KMS-11 (cell line): ENCODE data around the gene SCMH1.

ENCODE experiments used
- H2AFZ ChIP-seq: fragments of 200-600 bp; sonication (generic); 2 replicates; pipeline ENCODE4 v1.6.1; 2016; ENCODE audit warnings: antibody characterized with exemption, mixed run types, low read depth
- H3K27ac ChIP-seq: fragments of 200-600 bp; sonication (generic); 2 replicates; pipeline ENCODE4 v1.6.1; 2016; ENCODE audit warnings: mild to moderate bottlenecking, mixed run types
- H3K27me3 ChIP-seq: fragments of 200-600 bp; sonication (generic); 2 replicates; pipeline ENCODE4 v1.6.1; 2017; ENCODE audit warnings: mild to moderate bottlenecking, low read depth, mixed run types, moderate library complexity; ENCODE audit not compliant: insufficient read depth
- H3K36me3 ChIP-seq: fragments of 200-600 bp; sonication (generic); 2 replicates; pipeline ENCODE4 v1.6.1; 2017; ENCODE audit warnings: mild to moderate bottlenecking, mixed run types; ENCODE audit not compliant: insufficient read depth
- H3K4me1 ChIP-seq: fragments of 200-600 bp; sonication (generic); 2 replicates; pipeline ENCODE4 v1.6.1; 2016; ENCODE audit warnings: mild to moderate bottlenecking, low read depth, mixed run types; ENCODE audit not compliant: poor library complexity, severe bottlenecking
- H3K4me2 ChIP-seq: fragments of 200-600 bp; sonication (generic); 2 replicates; pipeline ENCODE4 v1.7.0; 2016; ENCODE audit warnings: mild to moderate bottlenecking, mixed run types
- H3K4me3 ChIP-seq: fragments of 200-600 bp; sonication (generic); IDR thresholded peaks from 2 replicates; pipeline ENCODE4 v1.6.1; 2017; ENCODE audit warnings: low read depth, low read length, mixed read lengths; ENCODE audit not compliant: insufficient read depth
- H3K79me2 ChIP-seq: fragments of 200-600 bp; sonication (generic); 2 replicates; pipeline ENCODE4 v1.6.1; 2016; ENCODE audit warnings: low read depth, mixed run types; ENCODE audit not compliant: insufficient read depth
- H3K9ac ChIP-seq: fragments of 200-600 bp; sonication (generic); 2 replicates; pipeline ENCODE4 v1.6.1; 2016; ENCODE audit warnings: mild to moderate bottlenecking, mixed run types
- H4K20me1 ChIP-seq: fragments of 200-600 bp; sonication (generic); 2 replicates; pipeline ENCODE4 v1.6.1; 2016; ENCODE audit warnings: mild to moderate bottlenecking, mixed run types; ENCODE audit not compliant: insufficient read depth
- TF ChIP-seq, protein P1 (sequence below): fragments of 200-600 bp; sonication (generic); conservative IDR thresholded peaks from 2 replicates; pipeline ENCODE4 v1.6.1; 2017; ENCODE audit warnings: low read depth, mild to moderate bottlenecking, antibody characterized with exemption, low read length, moderate library complexity, mixed read lengths

SCMH1 gene

DNA sequence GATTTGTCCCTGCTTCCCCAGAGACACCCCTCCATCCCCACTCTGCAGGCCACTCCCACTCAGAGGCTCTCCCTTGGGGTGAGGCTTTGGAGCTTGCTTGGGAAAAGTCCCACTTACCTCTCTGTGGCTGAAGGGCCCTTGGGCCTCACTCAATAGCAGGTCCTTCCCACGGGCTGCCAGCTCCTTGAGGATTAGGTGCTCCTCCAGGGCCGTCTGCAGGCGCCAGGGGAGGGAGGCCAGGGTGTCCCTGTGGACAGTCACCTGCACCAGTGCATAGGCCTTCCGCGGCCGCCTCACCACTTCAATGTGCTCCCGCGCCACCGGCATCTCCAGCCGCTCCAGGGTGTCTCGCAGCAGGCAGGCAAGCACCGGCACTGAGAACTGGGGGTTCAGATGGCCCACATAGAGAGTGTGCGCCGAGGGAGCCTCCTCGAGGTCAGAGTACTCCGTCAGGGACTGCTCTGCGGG lies 222.0 kb downstream of the SCMH1 start:
- H4K20me1 ChIP-seq, result no peaks in the 10 kb centered on the region
- H3K9ac ChIP-seq, result no peak overlapping the region
- TF ChIP-seq, protein P1, sequence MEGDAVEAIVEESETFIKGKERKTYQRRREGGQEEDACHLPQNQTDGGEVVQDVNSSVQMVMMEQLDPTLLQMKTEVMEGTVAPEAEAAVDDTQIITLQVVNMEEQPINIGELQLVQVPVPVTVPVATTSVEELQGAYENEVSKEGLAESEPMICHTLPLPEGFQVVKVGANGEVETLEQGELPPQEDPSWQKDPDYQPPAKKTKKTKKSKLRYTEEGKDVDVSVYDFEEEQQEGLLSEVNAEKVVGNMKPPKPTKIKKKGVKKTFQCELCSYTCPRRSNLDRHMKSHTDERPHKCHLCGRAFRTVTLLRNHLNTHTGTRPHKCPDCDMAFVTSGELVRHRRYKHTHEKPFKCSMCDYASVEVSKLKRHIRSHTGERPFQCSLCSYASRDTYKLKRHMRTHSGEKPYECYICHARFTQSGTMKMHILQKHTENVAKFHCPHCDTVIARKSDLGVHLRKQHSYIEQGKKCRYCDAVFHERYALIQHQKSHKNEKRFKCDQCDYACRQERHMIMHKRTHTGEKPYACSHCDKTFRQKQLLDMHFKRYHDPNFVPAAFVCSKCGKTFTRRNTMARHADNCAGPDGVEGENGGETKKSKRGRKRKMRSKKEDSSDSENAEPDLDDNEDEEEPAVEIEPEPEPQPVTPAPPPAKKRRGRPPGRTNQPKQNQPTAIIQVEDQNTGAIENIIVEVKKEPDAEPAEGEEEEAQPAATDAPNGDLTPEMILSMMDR, result no peak
- H3K79me2 ChIP-seq, result no peaks in the 10 kb centered on the region
- H3K4me3 ChIP-seq, result no peak overlapping the region
- H3K27me3 ChIP-seq, result no peaks in the 10 kb centered on the region
- H3K27ac ChIP-seq, result no peak overlapping the region
- H2AFZ ChIP-seq, result no peak overlapping the region
- H3K36me3 ChIP-seq, result no peaks in the 10 kb centered on the region
- H3K4me1 ChIP-seq, result no peaks in the 10 kb centered on the region
- no peak overlapping the region for H3K4me2 ChIP-seq

DNA sequence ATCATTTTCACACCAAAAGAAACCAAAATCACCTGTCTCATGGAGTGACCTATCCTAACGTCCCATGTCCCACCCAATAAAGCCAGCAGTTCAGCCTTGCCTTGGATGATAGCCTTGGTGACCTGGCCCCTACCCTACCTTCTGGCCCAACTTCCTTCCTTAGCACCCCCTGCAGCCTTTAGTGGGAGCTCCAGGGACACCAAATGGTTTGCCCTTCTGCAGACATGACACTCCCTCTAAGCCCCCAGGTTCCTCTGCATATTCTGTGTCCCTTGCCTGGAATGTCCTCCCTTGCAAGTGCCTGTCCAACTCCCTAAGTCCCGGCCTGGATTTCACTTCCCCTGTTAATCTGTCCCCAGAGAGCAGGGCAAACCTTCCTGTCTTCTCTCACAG lies 222.8 kb downstream of the SCMH1 start:
- no peaks in the 10 kb centered on the region for H3K36me3 ChIP-seq

DNA sequence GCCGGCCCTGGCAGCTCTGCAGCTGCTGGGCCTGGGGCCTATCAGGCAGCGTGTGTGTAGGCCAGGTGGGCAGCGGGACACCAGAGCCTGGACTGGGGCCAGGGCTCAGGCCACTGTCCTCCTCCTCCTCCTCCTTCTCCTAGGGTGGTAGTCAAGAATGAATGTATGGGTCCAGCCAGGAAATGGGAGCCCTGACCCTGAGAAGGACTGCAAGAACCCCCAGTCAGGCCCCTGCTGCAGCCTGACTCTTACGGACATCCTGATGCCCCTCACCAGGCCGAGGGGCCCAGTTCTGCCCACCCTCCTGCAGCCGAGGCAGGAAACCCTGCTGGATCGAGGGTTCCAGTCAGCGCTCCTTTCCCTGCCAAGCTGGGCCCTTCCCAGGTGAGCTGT lies 224.1 kb downstream of the SCMH1 start:
- TF ChIP-seq, protein P1, result no peak
- H3K4me1 ChIP-seq, result no peaks in the 10 kb centered on the region
- no peaks in the 10 kb centered on the region for H4K20me1 ChIP-seq
- H3K27ac ChIP-seq, result no peak overlapping the region
- no peaks in the 10 kb centered on the region for H3K79me2 ChIP-seq
- no peaks in the 10 kb centered on the region for H3K27me3 ChIP-seq
- no peak overlapping the region for H3K9ac ChIP-seq
- no peak overlapping the region for H3K4me3 ChIP-seq
- no peaks in the 10 kb centered on the region for H3K36me3 ChIP-seq
- no peak overlapping the region for H3K4me2 ChIP-seq
- H2AFZ ChIP-seq, result no peak overlapping the region

More for the DNA sequence above, 222.8 kb downstream of the SCMH1 start:
- Histone ChIP-seq H3K4me1 (no peaks in the 10 kb centered on the region), H4K20me1 (no peaks in the 10 kb centered on the region), H2AFZ (no peak overlapping the region), H3K4me3 (no peak overlapping the region), H3K9ac (no peak overlapping the region), H3K27me3 (no peaks in the 10 kb centered on the region), H3K27ac (no peak overlapping the region), H3K79me2 (no peaks in the 10 kb centered on the region), H3K4me2 (no peak overlapping the region)
- TF ChIP-seq, protein P1, result no peak

DNA sequence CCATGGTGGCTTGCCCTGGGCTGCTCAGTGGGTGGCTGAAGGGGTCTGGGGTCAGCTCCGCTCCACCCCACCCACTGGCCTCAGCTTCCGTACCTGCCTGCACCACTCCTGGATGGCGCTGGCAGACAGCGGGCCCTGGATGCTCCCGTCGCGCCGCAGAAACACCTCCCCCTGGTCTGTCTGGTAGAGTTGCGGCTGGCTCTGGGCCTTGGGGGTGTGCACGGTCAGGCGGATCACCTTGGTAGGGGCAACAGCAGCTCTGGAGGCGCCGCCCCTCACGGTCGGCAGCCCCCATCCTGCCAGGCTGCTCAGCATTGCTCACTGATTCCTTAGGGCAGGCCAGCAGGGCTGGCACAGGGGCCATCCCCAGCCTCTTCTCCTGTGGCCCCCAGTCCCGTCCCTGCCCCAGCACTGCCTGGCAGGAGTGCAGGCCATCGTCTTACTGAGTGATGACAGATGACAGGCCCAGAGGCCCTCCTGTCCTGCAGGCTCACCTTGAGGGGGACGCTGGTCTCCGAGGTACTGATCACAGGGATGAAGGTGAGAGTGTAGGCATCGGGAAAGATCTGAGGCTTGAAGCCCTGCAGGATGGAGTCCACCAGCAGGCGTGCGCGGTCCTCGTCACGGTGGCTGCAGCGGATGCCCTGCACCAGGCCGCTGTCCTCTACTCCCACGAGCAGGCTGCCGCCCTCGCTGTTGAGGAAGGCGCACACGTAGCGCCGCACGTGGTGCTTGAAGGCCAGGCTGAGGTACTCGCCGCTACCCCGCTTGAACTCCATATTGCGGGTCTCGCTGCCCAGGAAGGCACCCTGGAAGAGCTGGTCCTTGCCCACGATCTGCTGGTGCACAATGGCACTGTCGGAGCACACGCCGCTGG lies 224.7 kb downstream of the SCMH1 start:
- Histone ChIP-seq H3K4me1 (no peaks in the 10 kb centered on the region), H3K9ac (no peak overlapping the region), H3K27me3 (no peaks in the 10 kb centered on the region), H3K27ac (no peak overlapping the region), H3K79me2 (no peaks in the 10 kb centered on the region), H4K20me1 (no peaks in the 10 kb centered on the region), H3K36me3 (no peaks in the 10 kb centered on the region; the same call in 1 of the 2 replicates), H3K4me2 (no peak overlapping the region), H3K4me3 (no peak overlapping the region), H2AFZ (no peak overlapping the region)
- TF ChIP-seq, protein P1, result no peak
